ENCODE results near the gene FOXJ1. TPM values are rescaled to one million over a fixed set of nuclear protein-coding genes. Genes with fewer than 3 reads are reported as not detected.
A peak's percentile ranks its signal among the peaks of the same experiment; 100 is the strongest.

The FOXJ1 gene
- total RNA-seq, 4 donors from 2014 or later = 1.1 to 6.5 (median 5.7) TPM

DNA sequence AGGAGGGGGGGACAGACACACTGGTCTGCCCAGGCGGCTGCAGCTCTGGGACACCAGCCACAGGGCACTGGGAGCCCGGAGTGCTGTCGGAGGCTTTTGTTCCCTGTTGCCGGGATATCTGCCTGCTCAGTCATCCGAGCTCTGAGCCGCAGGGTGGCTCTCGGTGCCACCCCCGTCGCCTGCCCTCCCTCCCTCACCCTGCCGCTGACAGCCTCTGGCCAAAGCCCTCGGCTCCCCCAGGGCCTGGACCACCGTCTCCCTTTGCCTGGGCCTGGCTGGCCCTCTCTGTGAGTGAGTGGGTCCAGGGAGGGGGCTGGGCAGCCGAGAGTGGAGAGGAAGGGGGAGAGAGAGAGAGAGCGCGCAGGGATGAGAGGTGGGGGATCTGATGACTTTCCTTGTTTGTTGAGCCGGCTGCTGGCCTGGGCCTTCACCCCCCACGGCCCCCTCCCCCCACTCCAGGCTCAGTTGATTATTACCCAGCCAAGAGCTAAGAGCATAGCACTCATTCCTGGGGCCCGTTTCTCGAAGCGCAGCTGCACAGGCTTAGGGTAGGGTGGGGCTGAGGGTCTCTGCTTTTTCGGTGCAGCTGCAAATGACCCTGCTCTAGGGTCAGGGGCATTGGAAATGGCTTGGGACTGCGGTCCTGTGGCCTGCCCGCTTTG, 2.7 kb downstream of the FOXJ1 start:
- intact Hi-C loops (cut with DNase I) = no loop called here
- Histone ChIP-seq H3K27ac (peak overlapping the region; percentile 34 to 68 (median 60)), H3K4me3 (replicated peaks in 1 of 3) (peak overlapping the region in 1 of 3 donors; percentile 4), H3K27me3 (no peaks in the 10 kb centered on the region), H3K36me3 (no peaks in the 10 kb centered on the region), H3K4me1 (peaks cover 33 to 45% of the 10 kb centered on the region in 2 donors), H3K9me3 (no peaks in the 10 kb centered on the region)
- no peak for TF ChIP-seq CTCF (IDR thresholded peaks at IDR 0.05)
- peak in 1 of 2 donors; percentile 41 for TF ChIP-seq POLR2A (IDR thresholded peaks at IDR 0.05)
- WGBS, 2 donors = 13 to 17% methylated on average over 21 to 23 of the region's 23 CpGs
- DNase-seq = peak; percentile 92 to 93

DNA sequence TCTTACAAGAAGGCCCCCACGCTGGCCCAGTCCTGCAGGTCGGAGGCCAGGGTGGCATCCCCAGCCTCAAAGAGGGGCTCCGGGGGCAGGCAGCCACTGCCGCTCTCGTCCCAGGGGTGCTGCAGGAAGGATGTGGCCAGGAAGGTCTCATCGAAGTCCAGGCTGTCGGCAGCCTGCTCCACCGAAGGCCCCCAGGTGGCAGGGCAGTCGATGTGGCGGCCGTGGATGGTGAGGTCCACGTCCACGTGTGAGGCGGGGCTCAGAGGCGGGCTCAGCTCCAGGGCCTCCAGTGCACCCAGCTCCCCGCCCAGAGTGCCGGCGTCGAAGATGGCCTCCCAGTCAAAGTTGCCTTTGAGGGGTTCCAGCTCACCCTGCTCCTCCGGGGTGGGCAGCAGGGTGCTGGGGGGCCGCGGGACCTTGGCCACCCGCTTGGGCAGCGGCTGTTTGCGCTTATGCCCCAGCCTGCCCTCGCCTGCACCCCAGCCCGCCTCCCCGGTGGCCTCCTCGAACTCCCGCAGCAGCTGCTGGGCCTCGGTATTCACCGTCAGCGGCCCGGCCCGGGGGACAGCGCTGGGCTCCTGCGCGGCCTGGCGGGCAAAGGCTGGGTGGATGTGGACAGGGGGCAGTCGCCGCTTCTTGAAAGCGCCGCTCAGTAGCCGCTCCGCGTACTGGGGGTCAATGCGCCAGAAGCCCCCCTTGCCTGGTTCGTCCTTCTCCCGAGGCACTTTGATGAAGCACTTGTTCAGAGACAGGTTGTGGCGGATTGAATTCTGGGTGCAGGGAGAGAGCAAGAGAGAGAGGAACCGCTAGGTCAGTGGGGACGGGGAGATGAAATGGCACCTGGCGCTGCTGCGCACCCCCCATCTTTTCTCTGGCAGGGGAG, 3.5 kb downstream of the FOXJ1 start:
- intact Hi-C loops (cut with DNase I) = no loop called here
- no peaks in the 10 kb centered on the region for H3K36me3 ChIP-seq
- H3K4me3 ChIP-seq (replicated peaks in 1 of 3) = no peak overlapping the region
- no peaks in the 10 kb centered on the region for H3K9me3 ChIP-seq
- peak overlapping the region in 1 of 3 donors; percentile 60 for H3K27ac ChIP-seq
- H3K27me3 ChIP-seq = no peaks in the 10 kb centered on the region
- H3K4me1 ChIP-seq = peaks cover 36 to 51% of the 10 kb centered on the region in 2 donors
- DNase-seq = no peak
- 49 to 51% methylated on average over 22 to 29 of the region's 54 CpGs for WGBS, 2 donors
- TF ChIP-seq POLR2A (IDR thresholded peaks at IDR 0.05) (no peak), CTCF (IDR thresholded peaks at IDR 0.05) (no peak)

- TF ChIP-seq POLR2A (IDR thresholded peaks at IDR 0.05) (no peak), CTCF (IDR thresholded peaks at IDR 0.05) (no peak)
- no peaks in the 10 kb centered on the region for H3K27me3 ChIP-seq
- no peak overlapping the region for H3K27ac ChIP-seq
- 82 to 93% methylated on average over 3 to 7 of the region's 7 CpGs for WGBS, 2 donors
- no peaks in the 10 kb centered on the region for H3K36me3 ChIP-seq
- intact Hi-C loops (cut with DNase I) = no loop called here
- no peaks in the 10 kb centered on the region for H3K9me3 ChIP-seq
- H3K4me1 ChIP-seq = peaks cover 40 to 56% of the 10 kb centered on the region in 2 donors
- H3K4me3 ChIP-seq (replicated peaks in 1 of 3) = no peak overlapping the region
- no peak for DNase-seq
These were observed 4.1 kb downstream of the FOXJ1 start for GRCh38 chr17:76137001-76137350.

GRCh38 chr17:76136276-76137000, 4.6 kb downstream of the FOXJ1 start:
- no peaks in the 10 kb centered on the region for H3K27me3 ChIP-seq
- TF ChIP-seq CTCF (IDR thresholded peaks at IDR 0.05) = no peak
- H3K27ac ChIP-seq = no peak overlapping the region
- H3K36me3 ChIP-seq = no peaks in the 10 kb centered on the region
- WGBS, 2 donors = 85 to 91% methylated on average over 16 of the region's 16 CpGs
- H3K4me1 ChIP-seq = peaks cover 35 to 50% of the 10 kb centered on the region in 2 donors
- H3K4me3 ChIP-seq (replicated peaks in 1 of 3) = no peak overlapping the region
- DNase-seq = no peak
- no peaks in the 10 kb centered on the region for H3K9me3 ChIP-seq
- intact Hi-C loops (cut with DNase I) = no loop called here

Data from thyroid gland (tissue), 4 donors.